ENCODE results near the gene MYL4.
"Not testable (repeated sequence)": the region's sequence is repeated elsewhere in the genome, so short reads cannot be mapped to it uniquely, and the experiment has no call there.

The MYL4 gene

DNA sequence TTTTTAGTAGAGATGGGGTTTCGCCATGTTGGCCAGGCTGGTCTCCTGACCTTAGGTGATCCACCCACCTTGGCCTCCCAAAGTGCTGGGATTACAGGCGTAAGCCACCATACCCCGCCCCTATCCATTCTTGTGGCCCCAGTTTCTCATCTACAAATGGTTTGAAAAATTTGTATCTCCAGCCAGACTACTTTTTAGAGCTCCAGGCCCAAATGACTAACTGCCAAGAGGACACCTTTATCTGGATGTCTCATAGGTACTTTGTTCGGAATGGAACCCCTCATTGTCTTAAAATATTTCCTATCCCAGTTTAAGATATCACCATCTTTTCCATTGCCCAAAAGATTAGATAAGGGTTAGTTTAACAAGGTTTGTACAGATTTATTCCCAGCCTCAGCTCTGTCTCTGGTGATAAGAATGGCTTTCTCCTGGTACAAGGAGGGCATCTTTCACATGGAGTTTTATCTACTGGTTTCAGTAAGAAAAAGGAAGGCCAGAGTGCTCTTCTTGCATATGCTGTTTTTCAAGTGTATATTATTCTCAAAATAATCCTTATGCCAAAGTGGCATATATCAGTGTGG lies 15.1 kb upstream of the MYL4 start:
- DNase-seq (ENCODE audit: low read depth) = no peak

DNA sequence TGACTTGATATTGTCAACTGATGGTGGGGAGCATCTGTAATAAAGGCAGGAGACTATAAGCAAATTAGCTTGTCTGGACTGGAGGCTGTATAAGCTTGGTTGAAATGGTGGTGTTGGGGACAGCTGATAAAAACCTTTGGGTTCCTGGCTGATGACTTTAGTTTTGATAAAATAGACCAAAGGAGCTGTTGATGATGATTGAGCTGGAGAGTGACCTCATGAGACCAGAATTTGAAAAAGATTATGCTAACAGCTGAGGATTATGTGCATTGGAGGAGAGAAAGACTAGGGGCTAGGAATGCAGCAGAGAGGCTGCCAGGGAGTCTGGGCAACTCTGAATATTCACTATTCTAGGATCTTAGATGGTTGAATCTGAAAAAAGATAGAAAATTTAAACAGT lies 11.3 kb upstream of the MYL4 start:
- DNase-seq (ENCODE audit: low read depth) = no peak

DNA sequence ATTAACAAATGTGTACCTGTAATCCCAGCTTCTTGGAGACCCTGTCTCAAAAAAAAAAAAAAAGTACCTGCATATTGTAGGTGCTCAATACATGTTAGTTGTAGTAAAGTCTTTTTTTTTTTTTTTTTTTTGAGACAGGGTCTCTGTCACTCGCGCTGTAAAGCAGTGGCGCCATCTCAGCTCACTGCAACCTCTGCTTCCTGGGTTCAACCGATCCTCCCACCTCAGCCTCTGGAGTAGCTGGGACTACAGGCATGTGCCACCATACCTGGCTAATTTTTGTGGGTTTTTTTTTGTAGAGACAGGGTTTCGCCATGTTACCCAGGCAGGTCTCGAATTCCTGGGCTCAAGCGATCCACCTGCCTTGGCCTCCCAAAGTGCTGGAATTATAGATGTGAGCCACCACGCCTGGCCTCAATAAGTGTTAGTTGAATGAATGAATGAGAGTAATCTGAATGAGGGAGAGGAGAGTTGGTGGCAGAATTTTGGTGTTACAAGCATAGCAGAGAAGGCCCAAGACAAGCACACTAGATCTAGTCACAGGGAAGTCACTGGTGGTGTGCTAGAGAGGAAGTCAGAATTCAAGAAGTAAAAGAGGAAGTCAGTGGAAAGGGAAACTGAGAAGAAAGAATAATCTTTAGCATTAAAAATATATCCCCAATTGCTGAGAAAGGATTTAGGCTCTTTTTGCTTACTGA lies 9.4 kb upstream of the MYL4 start:
- no peak for DNase-seq (ENCODE audit: low read depth)

DNA sequence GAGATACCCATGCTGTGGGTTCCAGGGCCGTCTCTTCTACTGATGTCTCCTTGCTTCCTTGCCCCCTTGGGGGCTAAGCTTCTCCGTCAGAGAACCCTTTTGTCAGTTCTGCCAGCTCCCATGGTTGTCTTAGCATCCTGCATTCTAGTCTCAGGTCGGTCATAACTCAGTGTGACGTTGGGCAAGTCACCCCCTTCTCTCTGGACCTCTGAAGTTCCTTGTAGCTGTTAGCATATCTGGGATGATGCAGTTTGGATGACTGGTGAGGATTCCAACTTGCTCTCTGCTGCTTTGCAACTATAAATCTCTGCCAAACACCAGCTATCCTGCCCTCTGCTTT lies 8.9 kb upstream of the MYL4 start:
- DNase-seq (ENCODE audit: low read depth) = no peak

DNA sequence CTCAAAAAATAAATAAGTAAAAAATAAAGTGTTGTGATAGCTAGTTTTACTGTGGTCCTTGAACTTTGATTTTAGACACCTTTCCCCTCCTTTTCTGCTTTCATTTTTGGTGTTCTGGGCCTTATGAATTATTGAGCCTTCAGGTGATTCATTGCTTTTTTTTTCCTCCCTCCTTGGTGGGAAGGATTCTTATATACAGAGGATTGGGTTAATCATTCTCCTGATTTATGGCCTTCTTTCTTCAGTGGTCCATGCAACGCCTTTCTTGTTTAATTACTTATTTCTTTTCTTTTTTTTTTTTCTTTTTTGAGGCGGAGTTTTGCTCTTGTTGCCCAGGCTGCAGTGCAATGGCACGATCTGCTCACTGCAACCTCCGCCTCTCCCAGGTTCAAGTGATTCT lies 8.0 kb upstream of the MYL4 start:
- DNase-seq (ENCODE audit: low read depth) = no peak

DNA sequence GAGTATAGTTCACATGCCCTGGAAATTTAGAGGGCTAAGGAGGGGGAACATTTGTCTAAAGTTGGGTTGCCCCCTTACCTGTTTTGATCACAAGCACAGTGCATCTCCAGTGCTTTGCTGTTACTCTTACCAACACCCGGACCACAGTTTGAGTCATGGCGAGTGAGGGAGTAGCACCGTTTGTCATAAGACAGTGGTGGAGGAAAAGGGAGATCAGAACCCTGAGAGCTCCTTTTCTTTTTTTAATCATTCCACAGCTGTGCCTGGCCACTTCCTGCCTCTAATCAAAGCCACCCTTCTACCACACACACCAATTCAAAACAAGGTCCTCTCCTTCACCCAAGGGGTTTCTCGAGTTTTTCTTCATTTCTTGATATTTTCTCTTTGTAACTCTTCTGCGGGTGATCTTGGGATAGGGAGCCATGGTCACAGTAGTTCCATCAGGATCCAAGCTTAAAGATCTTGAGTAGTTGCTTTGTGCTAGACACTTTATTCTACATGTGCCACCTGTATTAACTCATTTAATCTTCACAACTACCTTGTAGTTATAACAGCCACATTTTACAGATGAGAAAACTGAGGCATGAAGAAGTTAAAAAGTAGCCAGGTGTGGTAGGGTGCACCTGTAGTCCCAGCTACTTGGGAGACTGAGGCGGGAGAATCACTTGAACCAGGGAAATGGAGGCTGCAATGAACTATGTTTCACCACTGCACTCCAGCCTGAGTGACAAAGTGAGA lies 5.0 kb upstream of the MYL4 start:
- DNase-seq (ENCODE audit: low read depth) = no peak

DNA sequence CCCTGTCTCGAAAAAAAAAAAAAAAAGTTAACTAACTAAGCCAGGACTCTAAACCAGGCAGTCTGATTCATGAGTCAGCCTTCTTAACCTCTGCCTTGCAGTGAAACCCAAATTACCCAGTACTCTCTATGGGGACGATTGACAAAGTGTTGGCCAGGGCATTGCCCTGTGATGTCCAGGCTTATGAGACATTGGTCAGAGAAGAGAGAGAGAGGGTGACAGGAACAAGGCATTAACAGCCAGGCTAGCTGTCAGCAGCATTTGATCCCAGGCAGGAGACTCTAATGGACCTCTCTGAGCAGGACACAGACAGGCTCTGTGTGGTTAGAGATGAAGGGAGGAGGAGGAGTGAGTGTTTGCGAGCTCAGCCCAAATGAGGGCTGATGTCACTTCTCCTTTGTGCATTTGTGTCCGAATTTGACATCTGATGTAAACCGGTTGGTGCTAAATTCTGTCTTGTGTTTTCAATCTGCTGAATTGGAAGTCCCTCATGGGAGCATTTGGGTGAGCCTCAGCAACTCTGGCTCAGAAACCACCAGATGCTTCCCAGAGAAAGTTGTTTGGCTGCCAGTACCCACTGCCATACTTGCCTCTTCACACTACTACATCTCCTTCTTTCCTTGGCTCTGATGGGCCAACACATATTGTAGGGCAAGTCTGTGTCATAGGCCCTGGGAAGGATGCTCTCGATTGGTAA lies 4.3 kb upstream of the MYL4 start:
- no peak for DNase-seq (ENCODE audit: low read depth)

DNA sequence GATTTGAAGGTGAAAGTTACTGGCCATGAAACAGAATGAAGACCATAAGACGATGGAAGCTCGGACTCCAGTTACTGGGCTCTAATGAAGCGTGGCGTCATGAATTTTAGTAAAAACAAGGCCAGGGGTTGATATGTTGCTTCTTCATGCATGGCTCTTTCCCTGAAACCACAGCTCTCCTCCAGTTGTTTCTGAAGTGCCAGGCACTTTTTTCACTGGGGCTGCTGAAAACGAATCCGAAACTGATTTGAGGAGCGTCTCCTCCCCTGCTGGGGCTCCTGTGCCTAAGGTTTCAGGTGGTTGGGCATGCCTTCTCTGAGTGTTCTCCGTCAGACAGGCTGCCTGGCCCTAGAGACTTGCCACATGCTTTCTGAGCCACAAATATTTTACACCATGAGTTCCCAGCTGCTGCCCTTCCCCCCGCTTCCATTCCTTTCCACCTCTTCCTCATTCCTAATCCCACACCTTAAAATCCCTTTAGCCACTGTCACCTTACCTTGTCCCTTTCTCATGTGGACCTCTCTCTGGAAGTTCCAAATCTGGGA lies 3.7 kb upstream of the MYL4 start:
- no peak for DNase-seq (ENCODE audit: low read depth)

DNA sequence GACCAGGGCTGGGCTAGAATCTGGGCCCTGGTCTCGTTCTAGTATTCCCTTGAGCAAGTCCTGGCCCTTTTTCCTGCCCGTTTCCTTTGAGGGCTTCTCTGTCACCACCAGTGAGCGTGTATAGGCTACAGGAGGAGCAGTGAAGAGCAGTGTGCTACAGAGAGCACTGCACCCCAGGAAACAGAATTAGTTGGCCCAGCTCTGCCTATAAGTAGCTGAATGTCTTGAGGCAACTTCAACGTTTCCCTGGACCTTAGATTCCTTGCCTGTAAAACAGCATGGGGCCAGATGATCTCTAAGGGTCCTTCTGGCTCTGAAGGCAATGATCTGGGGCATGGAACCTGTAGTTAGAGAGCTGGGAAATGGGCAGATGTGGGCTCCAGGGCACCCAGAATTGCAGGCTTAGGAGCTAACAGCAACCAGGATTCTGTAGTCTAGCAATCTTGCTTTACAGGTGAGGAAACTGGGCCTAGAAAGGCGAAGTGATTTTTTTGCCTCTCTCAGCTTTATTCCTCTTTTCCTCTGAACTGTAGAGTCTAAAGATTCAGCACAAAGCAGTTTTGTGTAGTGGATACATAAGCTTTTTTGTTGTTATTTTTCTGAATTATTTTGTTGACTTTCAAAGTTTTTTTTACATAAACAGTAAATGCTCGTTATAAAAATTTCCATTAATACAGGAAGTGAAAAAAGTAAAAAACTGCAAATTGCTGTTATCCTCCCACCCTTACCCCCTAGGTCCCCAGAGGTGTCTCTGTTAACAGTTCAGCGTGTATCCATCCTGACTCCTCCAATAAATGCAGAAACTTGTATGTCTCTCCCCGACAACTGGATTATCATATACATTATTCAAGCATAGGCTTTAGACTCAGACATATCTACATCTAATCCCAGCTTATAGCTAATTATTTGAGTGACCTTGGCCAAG lies 1.7 kb upstream of the MYL4 start:
- no peak for DNase-seq (ENCODE audit: low read depth)

DNA sequence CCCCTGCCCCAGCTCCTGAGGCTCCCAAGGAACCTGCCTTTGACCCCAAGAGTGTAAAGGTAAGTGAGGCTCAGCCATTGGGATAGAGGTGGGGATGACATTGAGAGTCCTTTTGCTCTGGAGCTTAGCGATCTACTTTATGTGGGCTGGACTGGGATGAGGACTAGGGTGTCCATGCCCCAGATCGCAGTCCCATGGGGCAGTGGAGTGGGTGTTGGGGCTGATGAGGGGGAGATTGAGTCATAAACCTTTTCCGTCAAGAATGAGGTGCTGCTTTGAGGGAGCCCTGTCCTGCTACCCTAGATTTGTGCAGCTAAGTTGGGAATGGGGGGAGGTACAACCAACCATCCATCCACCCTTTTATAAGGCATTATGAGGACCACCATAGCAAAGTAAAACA lies 351 bp downstream of the MYL4 start:
- no peak for DNase-seq (ENCODE audit: low read depth)

DNA sequence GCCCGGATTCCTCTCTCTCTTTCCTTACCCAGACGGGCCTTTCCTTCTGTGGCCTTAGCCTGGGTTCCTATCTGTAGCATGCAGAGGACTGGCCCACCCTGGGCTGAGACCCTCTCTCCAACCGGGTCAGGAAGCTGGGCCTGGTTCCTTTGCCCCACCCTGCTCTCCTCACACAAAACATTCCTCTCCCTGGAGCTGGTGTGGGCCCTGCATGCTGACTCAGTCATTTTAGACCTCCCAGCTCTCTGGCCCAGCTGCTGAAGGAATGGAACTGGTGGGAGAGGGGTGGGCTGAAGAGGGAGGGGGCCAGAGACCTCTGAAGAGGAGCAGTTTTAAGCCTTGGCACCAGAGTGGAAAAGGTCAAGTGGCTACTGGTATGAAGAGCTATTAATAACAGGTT lies 957 bp downstream of the MYL4 start:
- no peak for DNase-seq (ENCODE audit: low read depth)

DNA sequence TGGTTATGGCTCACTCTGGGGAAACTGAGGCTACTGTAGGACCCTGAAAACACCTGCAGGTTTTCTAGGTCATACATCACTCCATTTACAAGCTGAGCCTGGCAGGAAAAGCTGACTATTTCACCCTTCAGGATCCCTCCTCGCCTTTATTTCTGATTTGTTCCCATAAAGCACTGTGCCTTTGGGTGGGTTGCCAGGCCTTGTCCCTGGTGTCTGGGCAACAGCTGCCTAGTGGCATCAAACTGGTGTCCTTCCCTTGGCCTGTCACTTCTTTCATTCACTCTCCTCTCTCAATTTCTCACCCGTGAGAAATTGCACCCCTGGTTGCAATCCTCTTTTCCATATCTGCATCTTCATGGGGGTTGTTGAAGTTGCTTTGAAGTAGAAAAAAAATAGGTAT lies 1.6 kb downstream of the MYL4 start:
- DNase-seq (ENCODE audit: low read depth) = no peak

DNA sequence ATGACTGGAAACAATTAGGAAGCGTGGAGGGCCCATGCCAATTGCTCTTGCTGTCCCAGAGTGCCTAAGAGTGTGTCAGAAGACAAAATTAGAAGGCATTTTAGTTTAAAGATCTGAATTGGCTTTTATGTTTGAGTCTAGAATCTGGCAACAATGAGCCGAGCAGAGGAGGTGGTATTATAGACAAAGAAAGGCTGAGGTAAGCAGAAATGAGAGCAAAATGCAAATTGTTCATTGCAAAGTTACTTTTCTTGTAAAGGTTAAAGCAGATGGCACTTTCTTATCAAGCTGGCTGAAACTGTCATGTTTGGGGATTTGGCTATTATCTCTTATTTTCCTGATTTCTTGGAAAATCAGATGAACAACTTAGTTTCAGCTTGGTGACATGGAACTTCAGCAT lies 3.3 kb downstream of the MYL4 start:
- no peak for DNase-seq (ENCODE audit: low read depth)

DNA sequence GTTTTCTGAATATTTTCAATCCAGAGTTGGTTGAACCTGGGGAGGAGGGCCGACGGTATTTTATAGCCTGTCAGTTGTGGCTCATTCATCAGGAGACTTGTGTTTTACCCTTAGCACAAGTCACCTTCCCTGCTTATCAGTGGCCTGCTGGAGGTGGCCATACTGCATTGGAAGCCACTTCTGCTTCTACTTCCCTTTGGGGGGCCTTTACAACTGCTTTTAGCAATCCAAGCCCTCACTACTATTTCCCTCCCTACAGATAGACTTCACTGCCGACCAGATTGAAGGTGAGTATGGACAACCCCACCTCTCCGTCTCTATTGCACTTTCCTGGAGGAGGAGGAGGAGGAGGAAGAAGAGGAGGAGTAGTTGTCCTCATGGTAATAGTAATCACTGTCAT lies 4.4 kb downstream of the MYL4 start:
- DNase-seq (ENCODE audit: low read depth) = no peak

DNA sequence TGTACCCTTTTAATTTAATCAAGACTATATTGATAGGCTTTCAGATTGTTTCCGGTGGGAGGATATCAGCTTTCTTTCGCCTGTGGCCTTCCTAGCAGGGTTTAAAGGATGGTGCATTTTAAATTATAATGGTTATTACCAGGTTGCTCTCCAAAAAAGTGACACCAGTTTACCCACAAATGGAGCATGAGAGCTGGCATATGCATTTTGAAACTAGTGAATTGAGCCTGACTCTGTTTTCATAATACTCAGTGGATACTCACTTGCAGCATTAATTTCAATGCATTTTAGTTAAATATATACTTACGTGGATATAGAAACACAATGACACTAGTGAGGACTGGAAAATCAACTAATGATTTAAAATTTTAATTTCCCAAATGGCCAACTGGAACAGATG lies 5.8 kb downstream of the MYL4 start:
- no peak for DNase-seq (ENCODE audit: low read depth)

DNA sequence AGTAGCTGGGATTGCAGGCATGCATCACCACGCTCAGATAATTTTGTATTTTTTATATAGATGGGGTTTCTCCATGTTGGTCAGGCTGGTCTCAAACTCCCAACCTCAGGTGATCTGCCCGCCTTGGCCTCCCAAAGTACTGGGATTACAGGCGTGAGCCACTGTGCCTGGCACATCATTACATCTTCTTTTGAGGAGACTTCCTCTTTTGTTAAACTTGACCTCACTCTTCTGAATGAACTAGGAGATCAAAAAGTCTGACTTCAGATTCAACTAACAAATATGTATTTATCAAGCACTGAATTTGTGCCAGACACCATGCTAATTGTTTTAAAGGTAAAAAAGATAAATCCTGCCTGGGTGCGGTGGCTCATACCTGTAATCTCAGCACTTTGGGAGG lies 7.7 kb downstream of the MYL4 start:
- DNase-seq (ENCODE audit: low read depth) = not testable (repeated sequence)

DNA sequence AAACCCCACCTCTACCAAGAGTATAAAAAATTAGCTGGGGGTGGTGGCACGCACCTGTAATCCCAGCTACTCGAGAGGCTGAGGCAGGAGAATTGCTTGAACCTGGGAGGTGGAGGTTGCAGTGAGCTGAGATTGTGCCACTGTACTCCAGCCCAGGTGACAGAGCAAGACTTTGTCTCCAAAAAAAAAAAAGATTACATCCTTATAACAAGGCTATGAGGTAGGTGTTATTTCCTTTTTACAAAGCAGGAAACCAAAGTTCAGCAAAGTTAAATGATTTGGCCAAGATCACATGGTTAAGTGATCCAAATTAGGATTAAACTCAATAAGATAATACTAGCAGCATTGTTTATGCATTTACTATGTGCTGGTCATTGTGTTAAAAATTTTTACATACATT lies 8.1 kb downstream of the MYL4 start:
- DNase-seq (ENCODE audit: low read depth) = not testable (repeated sequence)

DNA sequence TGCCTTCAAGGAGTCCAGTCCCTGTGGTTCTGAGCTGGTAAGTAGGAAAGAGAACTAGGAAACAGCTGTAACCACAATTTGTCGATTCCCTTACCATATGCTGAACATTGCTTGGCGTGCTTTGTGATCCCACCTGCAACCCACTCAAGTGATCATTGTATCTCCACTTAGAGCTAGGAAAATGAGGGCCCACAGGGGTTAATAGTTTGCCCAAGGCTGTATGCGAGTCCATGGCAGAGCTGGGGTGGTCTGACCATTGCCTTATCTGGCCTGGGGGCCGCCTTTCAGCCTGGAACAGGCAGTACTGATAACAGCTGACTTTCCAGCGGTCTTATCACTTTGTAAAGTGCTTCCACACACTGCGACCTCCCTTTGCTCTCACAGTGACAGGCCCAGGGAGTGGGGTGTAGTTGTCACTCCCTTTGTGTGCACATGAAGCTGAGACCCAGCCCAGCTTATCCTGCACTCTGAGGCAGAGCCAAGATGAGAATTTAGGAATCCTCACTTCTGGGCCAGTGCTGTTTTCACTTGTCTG lies 9.8 kb downstream of the MYL4 start:
- no peak for DNase-seq (ENCODE audit: low read depth)

DNA sequence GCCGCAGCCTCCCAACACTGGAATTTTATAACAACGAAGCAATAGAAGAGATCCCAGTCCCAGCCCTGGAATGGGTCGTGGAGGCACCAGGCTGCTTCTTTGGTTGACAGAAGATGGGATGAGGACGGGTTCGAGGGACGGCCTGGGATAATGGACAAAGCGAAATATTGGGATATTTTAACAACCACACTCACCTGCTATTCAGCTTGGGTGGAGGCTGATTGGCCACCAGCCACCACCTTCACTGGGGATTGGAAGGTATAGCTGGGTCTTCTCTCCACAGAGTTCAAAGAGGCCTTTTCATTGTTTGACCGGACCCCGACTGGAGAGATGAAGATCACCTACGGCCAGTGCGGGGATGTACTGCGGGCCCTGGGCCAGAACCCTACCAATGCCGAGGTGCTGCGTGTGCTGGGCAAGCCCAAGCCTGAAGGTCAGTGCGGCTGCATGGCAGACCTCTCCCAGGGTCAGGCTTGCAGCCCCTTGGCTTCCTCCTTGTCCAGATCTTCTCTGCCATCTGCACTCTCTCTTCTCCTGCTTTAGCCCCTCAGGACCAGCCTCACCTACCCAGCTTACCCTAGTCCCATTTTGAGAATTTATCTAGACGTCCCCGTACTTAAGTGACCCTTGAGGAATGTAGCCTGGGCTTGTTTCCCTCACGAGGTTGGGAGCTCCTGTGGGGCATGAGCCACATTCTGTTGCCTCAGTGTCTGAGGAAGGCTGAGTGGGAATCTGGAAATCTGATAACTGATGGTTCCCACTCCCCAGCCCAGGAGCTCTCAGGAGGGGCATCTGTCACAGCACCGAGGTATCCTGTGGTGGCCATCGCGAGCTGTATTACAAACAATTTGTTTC lies 10.7 kb downstream of the MYL4 start:
- DNase-seq (ENCODE audit: low read depth) = no peak

DNA sequence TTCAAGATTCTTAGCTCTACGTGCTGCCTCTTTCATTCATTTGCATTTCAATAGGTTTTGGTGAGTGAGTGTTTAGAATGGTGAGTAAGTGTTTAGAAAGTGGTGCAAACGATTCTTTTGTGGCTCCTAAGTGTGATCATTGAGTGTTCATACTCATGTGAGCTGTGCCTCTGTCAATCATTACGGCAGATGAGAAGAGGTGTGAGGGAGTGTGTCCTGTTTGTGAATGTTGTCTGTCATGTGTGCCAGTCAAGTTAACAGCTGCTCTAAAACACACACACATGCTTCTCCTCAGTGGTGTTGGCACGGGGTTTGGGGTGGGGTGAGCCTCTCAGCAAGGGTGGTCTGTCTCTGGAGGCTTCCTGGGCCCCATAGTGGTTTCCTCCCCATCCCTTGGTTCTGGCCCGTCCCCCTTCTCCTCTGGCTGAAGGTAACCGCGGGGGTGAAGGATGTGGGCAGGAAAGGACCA lies 11.4 kb downstream of the MYL4 start:
- DNase-seq (ENCODE audit: low read depth) = no peak

All from stimulated activated CD8-positive, alpha-beta memory T cell treated with anti-CD3 and anti-CD28 coated beads, Interleukin-15, amount 100 ng/mL, for 24 hours (primary cell).